Parathyroid adenoma (tissue), 2 donors: ENCODE measurements around the gene GGA2.

ENCODE experiments used
- H2AFZ ChIP-seq: fragments of 300-600 bp; sonication (generic); one replicate; pipeline ENCODE4 v1.7.0; 2017; ENCODE audit warnings: antibody characterized with exemption, mild to moderate bottlenecking
- H3K27ac ChIP-seq: fragments of 300-600 bp; sonication (generic); one replicate; pipeline ENCODE4 v1.7.0; 2017
- H3K27me3 ChIP-seq: fragments of 300-600 bp; sonication (generic); one replicate; pipeline ENCODE4 v1.7.0; 2017; ENCODE audit warnings: low read length; ENCODE audit not compliant: control insufficient read depth, insufficient read depth
- H3K36me3 ChIP-seq: fragments of 300-600 bp; sonication (generic); one replicate; pipeline ENCODE4 v1.7.0; 2017; ENCODE audit warnings: low read length; ENCODE audit not compliant: control insufficient read depth, insufficient read depth
- H3K4me1 ChIP-seq: fragments of 300-600 bp; sonication (generic); one replicate; pipeline ENCODE4 v1.7.0; 2017; ENCODE audit warnings: control low read depth
- H3K4me2 ChIP-seq: fragments of 300-600 bp; sonication (generic); one replicate; pipeline ENCODE4 v1.7.0; 2017; ENCODE audit warnings: low read length
- H3K4me3 ChIP-seq: fragments of 300-600 bp; sonication (generic); one replicate; pipeline ENCODE4 v1.7.0; 2017; ENCODE audit warnings: low read depth, low read length
- H3K79me2 ChIP-seq: fragments of 300-600 bp; sonication (generic); one replicate; pipeline ENCODE4 v1.7.0; 2017; ENCODE audit warnings: control low read depth
- H3K9ac ChIP-seq: fragments of 300-600 bp; sonication (generic); one replicate; pipeline ENCODE4 v1.7.0; 2017; ENCODE audit warnings: mild to moderate bottlenecking
- H3K9me3 ChIP-seq: fragments of 300-600 bp; sonication (generic); one replicate; pipeline ENCODE4 v1.7.0; 2017; ENCODE audit warnings: low read length; ENCODE audit not compliant: control insufficient read depth
- CTCF ChIP-seq: fragments of 300-600 bp; sonication (generic); IDR thresholded peaks from one replicate; pipeline ENCODE4 v1.7.0; 2017; ENCODE audit warnings: antibody characterized with exemption, mild to moderate bottlenecking
- donor health status: primary hyperparathyroidism.

Gene GGA2

GRCh38 chr16:23482778-23483177, 27.5 kb downstream of the GGA2 start:
- Histone ChIP-seq H3K9me3 (no peaks in the 10 kb centered on the region), H3K36me3 (no peaks in the 10 kb centered on the region), H3K4me1 (no peaks in the 10 kb centered on the region), H3K9ac (no peak overlapping the region), H3K79me2 (peaks cover 5% of the 10 kb centered on the region), H3K27me3 (no peaks in the 10 kb centered on the region), H3K4me2 (no peak overlapping the region), H3K4me3 (no peak overlapping the region), H2AFZ (no peak overlapping the region), H3K27ac (no peak overlapping the region)
- no peak for TF ChIP-seq CTCF

GRCh38 chr16:23480257-23480656, 30.0 kb downstream of the GGA2 start:
- no peaks in the 10 kb centered on the region for H3K79me2 ChIP-seq
- no peak overlapping the region for H3K27ac ChIP-seq
- H2AFZ ChIP-seq, result no peak overlapping the region
- no peaks in the 10 kb centered on the region for H3K4me1 ChIP-seq
- no peak overlapping the region for H3K9ac ChIP-seq
- H3K9me3 ChIP-seq, result no peaks in the 10 kb centered on the region
- no peaks in the 10 kb centered on the region for H3K36me3 ChIP-seq
- H3K4me2 ChIP-seq, result no peak overlapping the region
- no peak overlapping the region for H3K4me3 ChIP-seq
- no peaks in the 10 kb centered on the region for H3K27me3 ChIP-seq
- no peak for TF ChIP-seq CTCF

DNA sequence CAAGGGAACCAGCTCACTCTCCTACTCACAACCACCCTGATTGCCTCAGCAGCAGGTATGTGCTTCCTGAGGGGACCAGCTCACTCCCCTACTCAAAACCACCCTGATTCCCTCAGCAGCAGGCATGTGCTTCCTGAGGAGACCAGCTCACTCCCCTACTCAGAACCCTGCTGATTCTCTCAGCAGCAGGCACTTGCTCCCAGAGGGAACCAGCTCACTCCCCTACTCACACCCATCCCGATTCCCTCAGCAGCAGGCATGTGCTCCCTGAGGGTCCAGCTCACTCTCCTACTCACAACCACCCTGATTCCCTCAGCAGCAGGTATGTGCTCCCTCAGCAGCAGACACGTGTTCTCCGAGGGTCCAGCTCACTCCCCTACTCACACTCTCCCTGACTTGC, 31.2 kb downstream of the GGA2 start:
- no peak for TF ChIP-seq CTCF

DNA sequence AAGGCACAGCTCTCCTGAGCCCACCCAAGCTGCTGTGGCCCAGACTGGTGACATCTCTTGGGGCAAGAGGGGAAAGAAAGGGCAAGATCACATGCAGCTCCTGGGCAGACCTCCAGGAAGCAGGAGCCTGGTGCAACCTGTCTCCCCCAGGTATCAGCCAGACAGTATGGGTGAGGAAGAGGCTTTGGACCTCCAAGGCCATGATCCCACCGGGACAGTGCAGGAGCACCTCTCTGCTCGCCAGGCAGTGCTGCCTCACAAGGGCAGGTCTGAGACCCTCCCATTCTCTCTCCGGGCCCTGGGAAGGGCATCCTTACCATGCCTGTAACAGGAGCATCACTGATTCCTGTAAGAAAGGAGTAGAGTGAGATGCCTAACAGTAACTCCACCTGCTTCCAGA, 31.7 kb downstream of the GGA2 start:
- no peaks in the 10 kb centered on the region for H3K9me3 ChIP-seq
- TF ChIP-seq CTCF, result no peak
- no peaks in the 10 kb centered on the region for H3K36me3 ChIP-seq
- H3K79me2 ChIP-seq, result no peaks in the 10 kb centered on the region
- H3K27me3 ChIP-seq, result no peaks in the 10 kb centered on the region
- H3K4me1 ChIP-seq, result no peaks in the 10 kb centered on the region
- H2AFZ ChIP-seq, result no peak overlapping the region
- H3K4me3 ChIP-seq, result no peak overlapping the region
- no peak overlapping the region for H3K9ac ChIP-seq
- H3K4me2 ChIP-seq, result no peak overlapping the region
- no peak overlapping the region for H3K27ac ChIP-seq

More for the DNA sequence above, 31.2 kb downstream of the GGA2 start:
- H2AFZ ChIP-seq, result no peak overlapping the region
- H3K9ac ChIP-seq, result no peak overlapping the region
- H3K4me3 ChIP-seq, result no peak overlapping the region
- H3K27me3 ChIP-seq, result no peaks in the 10 kb centered on the region
- no peaks in the 10 kb centered on the region for H3K36me3 ChIP-seq
- no peaks in the 10 kb centered on the region for H3K9me3 ChIP-seq
- no peak overlapping the region for H3K27ac ChIP-seq
- no peaks in the 10 kb centered on the region for H3K79me2 ChIP-seq
- no peaks in the 10 kb centered on the region for H3K4me1 ChIP-seq
- no peak overlapping the region for H3K4me2 ChIP-seq

- Histone ChIP-seq H3K4me1 (no peaks in the 10 kb centered on the region), H3K36me3 (no peaks in the 10 kb centered on the region), H3K27me3 (no peaks in the 10 kb centered on the region), H2AFZ (no peak overlapping the region), H3K4me2 (no peak overlapping the region), H3K9me3 (no peaks in the 10 kb centered on the region), H3K9ac (no peak overlapping the region), H3K27ac (no peak overlapping the region), H3K4me3 (no peak overlapping the region), H3K79me2 (no peaks in the 10 kb centered on the region)
- no peak for TF ChIP-seq CTCF
Measured at GRCh38 chr16:23476289-23476688, 34.0 kb downstream of the GGA2 start.
